Measurements from ENCODE around the gene CABYR.
"Not testable (repeated sequence)": the region's sequence is repeated elsewhere in the genome, so short reads cannot be mapped to it uniquely, and the experiment has no call there.

Gene CABYR

DNA sequence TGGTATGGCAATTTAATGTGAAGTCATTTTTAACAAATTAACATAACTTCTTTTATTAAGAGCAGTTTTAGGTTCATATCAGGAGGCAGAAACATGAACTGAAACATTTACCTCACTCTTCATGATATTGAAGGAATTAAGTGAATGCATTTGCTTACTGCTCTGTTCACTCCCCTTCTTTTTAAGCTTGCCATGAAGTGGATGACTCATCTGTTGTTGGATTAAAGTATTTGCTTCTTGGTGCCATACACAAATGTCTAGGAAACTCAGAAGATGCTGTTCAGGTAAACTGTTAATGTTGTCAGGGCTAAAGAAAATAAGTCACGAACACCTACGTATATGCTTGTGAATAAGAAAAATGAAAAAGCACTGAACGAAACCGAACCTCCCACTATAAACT lies 10.2 kb upstream of the CABYR start:
- DNase-seq (ENCODE audit: low read depth in 2 of 2): no peak

DNA sequence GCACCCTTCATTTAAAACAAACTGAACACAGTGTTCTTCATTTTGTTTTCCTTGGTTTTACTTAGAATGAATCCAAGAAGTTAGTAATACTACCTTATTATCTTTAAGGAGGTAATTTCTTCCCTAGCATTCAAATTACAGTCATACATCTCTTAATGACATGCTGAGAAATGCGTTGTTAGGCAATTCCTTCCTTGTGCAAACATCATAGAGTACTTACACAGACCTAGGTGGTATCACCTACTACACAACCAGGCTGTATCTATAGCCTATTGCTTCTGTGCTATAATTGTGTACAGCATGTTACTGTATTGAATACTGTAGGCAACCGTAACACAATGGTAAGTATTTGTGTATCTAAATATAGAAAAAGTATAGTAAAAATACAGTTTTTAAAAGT lies 8.4 kb upstream of the CABYR start:
- DNase-seq (ENCODE audit: low read depth in 2 of 2): no peak

DNA sequence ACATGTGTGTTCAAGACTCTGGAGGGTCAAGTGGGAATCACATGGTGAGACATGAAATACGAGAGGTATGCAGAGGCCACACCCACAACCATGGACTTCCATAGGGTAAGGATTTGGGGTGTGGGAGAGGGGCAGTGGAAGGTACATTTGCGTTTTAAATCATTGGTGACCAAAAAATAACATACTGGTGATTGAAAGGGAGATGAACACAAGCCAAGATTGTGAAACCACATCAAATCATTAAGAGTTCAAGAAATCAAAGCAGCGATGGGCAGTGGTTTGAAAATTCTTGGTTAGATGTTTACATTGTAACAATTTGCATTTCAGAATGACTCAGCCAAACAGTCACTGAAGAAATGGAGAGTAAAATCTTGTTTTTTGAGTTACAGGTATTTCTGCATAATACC lies 1.9 kb upstream of the CABYR start:
- no peak for DNase-seq (ENCODE audit: low read depth in 2 of 2)

- DNase-seq (ENCODE audit: low read depth in 2 of 2): no peak
Measured at GRCh38 chr18:24138409-24138788, 463 bp upstream of the CABYR start.

- DNase-seq (ENCODE audit: low read depth in 2 of 2): no peak
Measured at GRCh38 chr18:24140697-24141096, 1.8 kb downstream of the CABYR start.

DNA sequence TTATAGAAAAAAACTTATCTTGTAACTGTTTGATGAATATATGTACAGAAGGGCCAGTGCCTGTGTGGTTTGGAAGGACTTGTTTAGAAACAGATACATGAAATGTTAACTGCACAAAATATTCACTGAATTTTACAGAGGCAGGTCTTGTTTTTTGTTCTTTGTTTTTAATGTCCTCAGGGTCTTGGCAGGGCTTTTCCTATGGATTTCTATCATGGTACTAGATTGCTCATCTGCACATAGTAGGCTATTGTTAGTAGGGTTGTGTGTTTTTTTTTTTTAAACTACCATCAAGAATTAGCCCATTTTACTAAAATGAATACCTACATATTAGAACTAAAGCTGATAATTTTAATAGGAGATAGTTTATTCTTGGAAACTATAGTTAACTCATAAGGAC lies 3.5 kb downstream of the CABYR start:
- no peak for DNase-seq (ENCODE audit: low read depth in 2 of 2)

DNA sequence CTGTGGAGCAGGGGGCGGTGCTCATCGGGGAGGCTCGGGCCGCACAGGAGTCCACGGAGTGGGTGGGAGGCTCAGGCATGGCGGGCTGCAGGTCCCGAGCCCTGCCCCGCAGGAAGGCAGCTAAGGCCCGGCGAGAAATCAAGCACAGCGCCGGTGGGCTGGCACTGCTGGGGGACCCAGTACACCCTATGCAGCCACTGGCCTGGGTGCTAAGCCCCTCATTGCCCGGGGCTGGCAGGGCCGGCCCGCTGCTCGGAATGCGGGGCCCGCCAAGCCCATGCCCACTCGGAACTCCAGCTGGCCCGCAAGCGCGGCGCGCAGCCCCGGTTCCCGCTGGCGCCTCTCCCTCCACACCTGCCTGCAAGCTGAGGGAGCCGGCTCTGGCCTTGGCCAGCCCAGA lies 10.7 kb downstream of the CABYR start:
- DNase-seq (ENCODE audit: low read depth in 2 of 2): not testable (repeated sequence)

DNA sequence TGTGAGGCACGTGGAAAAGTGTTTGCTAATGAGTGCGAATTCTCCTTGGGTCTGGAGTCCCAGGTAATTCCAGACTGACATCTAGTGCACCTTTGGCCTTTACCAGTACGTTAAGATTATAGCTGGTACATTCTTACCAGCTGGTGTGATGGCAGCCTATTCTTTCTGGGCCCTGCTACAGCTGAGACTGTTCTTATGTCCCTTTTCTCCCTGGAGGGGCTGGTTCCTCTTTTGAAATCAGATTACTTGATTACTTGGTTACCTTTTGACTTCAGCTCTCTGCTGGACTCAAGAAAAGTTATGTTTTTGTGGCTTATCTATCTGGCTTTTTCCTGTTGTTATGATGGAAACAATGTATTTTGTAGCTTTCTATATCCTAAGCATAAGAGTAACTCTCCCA lies 14.5 kb downstream of the CABYR start:
- no peak for DNase-seq (ENCODE audit: low read depth in 2 of 2)

DNA sequence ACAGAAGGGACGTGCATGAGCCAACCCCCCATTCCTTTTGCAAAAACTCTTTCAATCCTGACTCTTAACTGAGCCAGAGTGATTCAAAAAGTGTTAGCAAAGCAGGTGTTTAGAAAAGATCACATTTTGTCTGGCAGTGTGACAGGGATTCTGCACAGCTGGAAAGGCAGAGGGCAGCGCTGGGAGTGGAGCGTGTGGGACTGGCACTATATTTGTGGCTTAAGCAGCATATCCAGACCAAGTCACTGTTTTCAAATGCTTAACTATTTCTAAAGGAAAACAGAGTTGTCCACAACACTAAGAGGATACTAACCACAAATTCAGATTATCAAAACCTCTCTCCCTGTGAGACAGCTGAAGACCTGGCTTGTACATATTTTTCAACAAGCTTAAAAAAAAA lies 19.0 kb downstream of the CABYR start:
- DNase-seq (ENCODE audit: low read depth in 2 of 2): no peak

DNA sequence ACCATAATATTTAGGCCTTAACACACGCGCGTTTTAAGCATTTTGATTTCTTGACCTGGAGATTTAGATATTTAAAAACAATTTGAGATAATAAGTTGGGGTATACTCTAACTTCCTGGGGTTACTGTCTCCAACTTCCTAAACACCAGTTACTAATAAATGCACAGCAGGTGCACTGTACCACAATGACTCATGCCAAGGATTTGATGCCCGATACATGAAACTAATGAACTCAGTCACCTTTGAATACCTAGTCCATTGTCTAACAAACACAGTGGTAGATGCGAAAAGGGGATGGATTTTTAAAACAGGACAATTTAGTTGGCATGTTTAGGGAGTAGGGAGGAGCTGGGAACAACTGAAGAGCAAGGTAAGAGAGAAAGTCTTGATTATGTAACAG lies 21.2 kb downstream of the CABYR start:
- no peak for DNase-seq (ENCODE audit: low read depth in 2 of 2)

- DNase-seq (ENCODE audit: low read depth in 2 of 2): no peak
Measured at GRCh38 chr18:24161304-24161703, 22.4 kb downstream of the CABYR start.

DNA sequence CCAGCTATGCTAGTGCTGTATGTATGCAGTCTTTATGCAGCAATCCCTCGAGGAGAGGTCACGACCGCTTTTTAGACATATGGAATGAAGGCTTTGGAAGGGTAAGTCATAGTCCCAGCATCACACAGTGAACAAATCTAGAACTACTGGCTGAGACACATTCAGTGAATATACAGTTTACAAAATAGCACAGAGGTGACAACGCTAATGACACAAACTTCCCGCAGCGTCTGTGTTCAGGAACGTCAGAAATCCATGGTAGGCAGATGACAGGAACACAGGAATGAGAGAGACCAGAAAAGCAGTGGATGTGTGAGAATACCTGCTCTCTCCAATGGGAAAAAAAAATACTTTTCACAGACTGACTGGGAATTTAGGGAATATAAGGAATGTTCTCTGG lies 29.6 kb downstream of the CABYR start:
- no peak for DNase-seq (ENCODE audit: low read depth in 2 of 2)

- no peak for DNase-seq (ENCODE audit: low read depth in 2 of 2)
Measured at GRCh38 chr18:24170360-24170759, 31.5 kb downstream of the CABYR start.

DNA sequence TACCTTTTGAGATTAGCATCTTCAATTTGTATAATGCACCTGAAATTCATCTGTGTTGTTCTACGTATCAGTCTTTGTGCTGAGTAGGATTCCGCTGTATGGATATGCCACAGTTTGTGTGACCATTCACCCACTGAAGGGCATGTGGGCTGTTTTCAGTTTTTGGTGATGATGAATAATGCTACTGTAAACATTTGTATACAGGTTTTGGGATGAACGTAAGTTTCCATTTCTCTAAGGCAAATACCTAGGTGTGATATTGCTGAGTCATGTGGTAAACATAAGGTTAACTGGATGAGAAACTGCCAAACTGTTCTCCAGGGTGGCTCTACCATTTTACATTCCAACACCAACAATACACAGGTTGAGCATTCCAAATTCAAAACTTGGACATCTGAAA lies 35.1 kb downstream of the CABYR start:
- DNase-seq (ENCODE audit: low read depth in 2 of 2): no peak

- DNase-seq (ENCODE audit: low read depth in 2 of 2): peak; percentile 15 to 38
Measured at GRCh38 chr18:24176727-24177416, 38.0 kb downstream of the CABYR start.

DNA sequence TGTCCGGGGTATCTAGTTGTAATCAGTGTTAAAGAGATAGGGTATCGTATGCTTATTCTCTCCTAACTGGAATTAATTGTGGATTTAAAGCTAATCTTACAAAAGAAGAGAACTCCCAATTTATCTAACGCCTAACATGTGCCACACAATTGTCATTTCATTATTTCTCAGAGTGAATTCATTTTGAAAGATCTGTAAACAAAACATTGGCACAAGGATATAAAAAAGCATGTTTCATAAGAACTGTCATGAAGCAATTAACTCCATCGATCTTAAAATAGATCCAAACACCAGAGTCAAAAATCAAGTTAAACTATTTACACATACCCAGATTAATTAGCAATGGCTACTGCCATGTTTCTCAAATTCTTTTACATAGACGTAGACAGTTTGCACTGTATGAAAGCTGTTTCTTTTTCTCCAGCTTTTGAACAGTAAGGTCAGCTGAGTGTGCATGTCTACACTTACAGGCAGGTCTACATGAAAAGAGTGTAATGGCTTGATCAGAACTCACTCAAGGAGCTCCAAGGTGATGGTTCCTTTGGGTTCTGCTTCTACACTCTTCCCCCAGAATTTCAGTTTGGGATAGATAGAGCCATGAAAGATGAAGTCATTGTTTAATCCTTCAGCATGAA lies 38.8 kb downstream of the CABYR start:
- no peak for DNase-seq (ENCODE audit: low read depth in 2 of 2)

GRCh38 chr18:24180048-24180447 lies 41.2 kb downstream of the CABYR start:
- no peak for DNase-seq (ENCODE audit: low read depth in 2 of 2)

- no peak for DNase-seq (ENCODE audit: low read depth in 2 of 2)
Measured at GRCh38 chr18:24181806-24182205, 42.9 kb downstream of the CABYR start.

DNA sequence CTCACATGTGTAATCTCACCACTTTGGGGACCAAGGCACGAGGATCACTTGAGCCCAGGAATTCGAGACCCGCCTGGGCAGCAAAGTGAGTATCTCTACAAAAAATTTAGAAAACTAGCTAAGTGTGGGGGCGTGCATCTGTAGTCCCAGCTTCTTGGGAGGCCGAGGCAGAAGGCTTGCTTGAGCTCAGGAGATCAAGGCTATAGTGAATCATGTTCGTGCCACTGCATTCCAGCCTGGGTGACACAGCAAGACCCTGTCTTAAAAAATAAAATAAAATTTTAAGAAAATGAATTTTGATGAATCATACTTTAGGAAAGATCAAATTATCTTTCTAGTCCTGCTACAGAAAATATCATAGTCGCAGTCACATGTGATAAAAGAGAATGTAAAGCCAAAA lies 46.9 kb downstream of the CABYR start:
- DNase-seq (ENCODE audit: low read depth in 2 of 2): no peak

DNA sequence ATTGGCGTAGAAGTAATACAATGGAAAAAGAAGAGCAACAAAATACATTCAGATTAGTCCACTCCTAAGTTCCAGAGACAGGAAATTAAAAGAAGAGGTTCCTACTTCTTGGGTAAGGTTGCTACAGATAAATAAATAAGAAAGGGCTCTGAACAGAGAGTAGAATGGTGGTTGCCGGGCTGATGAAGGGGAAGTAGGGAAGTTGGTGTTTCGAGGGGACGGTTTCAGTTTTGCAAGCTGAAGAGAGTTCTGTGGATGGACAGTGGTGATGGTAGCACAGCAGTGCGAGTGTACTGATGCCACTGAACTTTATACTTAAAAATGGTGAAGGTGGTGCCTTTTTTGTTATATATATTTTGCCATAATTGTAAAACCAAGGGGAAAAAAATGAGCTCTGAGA lies 48.2 kb downstream of the CABYR start:
- DNase-seq (ENCODE audit: low read depth in 2 of 2): no peak

DNA sequence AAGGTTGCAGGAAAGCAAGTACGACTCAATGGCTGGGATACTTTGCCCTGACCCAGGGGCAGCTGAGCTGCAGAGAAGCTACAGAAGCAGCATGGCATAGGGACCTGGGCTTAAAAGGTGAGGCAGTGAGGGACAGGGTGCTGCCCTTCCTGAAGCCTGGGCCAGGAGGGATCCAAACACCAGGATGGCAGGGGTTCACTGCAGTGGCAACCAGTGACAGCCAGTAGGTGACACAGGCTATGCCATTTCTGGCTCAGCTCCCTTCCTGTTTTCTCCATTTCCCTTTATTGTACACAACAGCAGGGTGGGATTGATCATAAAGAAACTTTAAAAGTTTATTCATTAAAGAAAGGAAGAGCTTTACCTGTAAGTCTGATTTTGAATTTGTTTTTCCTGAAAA lies 48.8 kb downstream of the CABYR start:
- no peak for DNase-seq (ENCODE audit: low read depth in 2 of 2)

DNA sequence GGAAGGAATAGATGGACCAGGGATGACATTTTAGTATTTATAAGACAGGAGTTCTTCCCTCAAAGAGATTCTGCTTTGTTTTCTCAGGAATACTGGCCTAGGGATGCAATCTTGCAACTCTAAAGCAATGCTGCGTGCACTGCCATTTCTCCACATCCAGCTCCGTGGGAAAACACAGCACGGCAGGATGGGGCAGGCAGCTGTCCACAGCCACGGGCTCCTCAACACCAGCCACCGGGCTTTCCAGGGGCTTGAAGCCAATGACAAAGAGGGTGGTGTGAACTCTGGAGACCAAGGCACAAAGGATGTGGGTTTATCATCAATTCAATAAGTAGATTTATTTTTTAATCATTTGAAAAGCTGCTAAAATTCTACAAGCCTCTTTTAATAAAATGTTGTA lies 49.3 kb downstream of the CABYR start:
- DNase-seq (ENCODE audit: low read depth in 2 of 2): no peak

GRCh38 chr18:24189007-24189528 lies 50.2 kb downstream of the CABYR start:
- DNase-seq (ENCODE audit: low read depth in 2 of 2): no peak
